Nephron progenitor cell (in vitro differentiated cells): ENCODE measurements around the gene LDHAL6A.

Source experiments
- DNase-seq: peaks from one replicate; pipeline ENCODE4 v3.0.0; 2021
- H3K27ac Mint-ChIP-seq: 2 replicates; pipeline ENCODE4 v1.8.0; 2021; ENCODE audit warnings: mild to moderate bottlenecking, moderate library complexity, mixed read lengths
- H3K27me3 Mint-ChIP-seq: 2 replicates; pipeline ENCODE4 v1.8.0; 2021; ENCODE audit warnings: mild to moderate bottlenecking, low read depth, mixed read lengths; ENCODE audit not compliant: poor library complexity
- H3K36me3 Mint-ChIP-seq: 2 replicates; pipeline ENCODE4 v1.8.0; 2021; ENCODE audit warnings: low read depth, mixed read lengths
- H3K4me1 Mint-ChIP-seq: 2 replicates; pipeline ENCODE4 v1.8.0; 2021; ENCODE audit warnings: mixed read lengths
- H3K4me3 Mint-ChIP-seq: 2 replicates; pipeline ENCODE4 v1.8.0; 2021; ENCODE audit warnings: mild to moderate bottlenecking, moderate library complexity, mixed read lengths
- H3K9me3 Mint-ChIP-seq: 2 replicates; pipeline ENCODE4 v1.8.0; 2021; ENCODE audit warnings: mild to moderate bottlenecking, moderate library complexity, mixed read lengths
- CTCF ChIP-seq: fragments of 200-600 bp; sonication (generic); IDR thresholded peaks from 2 replicates; pipeline ENCODE4 v1.5.0; 2021; ENCODE audit warnings: antibody characterized with exemption

The LDHAL6A gene

GRCh38 chr11:18524248-18524647, 68.6 kb downstream of the LDHAL6A start:
- Mint-ChIP-seq H3K9me3 (no peaks in the 10 kb centered on the region), H3K27me3 (no peaks in the 10 kb centered on the region), H3K4me1 (peaks cover 23% of the 10 kb centered on the region), H3K27ac (no peak overlapping the region), H3K4me3 (peak overlapping the region; percentile 36), H3K36me3 (peaks cover 20% of the 10 kb centered on the region)
- DNase-seq = no peak
- TF ChIP-seq CTCF = no peak

- no peaks in the 10 kb centered on the region for H3K27me3 Mint-ChIP-seq
- DNase-seq = no peak
- H3K4me3 Mint-ChIP-seq = peak overlapping the region; percentile 99
- H3K4me1 Mint-ChIP-seq = peaks cover 23% of the 10 kb centered on the region
- TF ChIP-seq CTCF = no peak
- peak overlapping the region; percentile 100 for H3K27ac Mint-ChIP-seq
- H3K9me3 Mint-ChIP-seq = no peaks in the 10 kb centered on the region
- peaks cover 20% of the 10 kb centered on the region for H3K36me3 Mint-ChIP-seq
Measured at GRCh38 chr11:18526130-18526520, 70.5 kb downstream of the LDHAL6A start.

DNA sequence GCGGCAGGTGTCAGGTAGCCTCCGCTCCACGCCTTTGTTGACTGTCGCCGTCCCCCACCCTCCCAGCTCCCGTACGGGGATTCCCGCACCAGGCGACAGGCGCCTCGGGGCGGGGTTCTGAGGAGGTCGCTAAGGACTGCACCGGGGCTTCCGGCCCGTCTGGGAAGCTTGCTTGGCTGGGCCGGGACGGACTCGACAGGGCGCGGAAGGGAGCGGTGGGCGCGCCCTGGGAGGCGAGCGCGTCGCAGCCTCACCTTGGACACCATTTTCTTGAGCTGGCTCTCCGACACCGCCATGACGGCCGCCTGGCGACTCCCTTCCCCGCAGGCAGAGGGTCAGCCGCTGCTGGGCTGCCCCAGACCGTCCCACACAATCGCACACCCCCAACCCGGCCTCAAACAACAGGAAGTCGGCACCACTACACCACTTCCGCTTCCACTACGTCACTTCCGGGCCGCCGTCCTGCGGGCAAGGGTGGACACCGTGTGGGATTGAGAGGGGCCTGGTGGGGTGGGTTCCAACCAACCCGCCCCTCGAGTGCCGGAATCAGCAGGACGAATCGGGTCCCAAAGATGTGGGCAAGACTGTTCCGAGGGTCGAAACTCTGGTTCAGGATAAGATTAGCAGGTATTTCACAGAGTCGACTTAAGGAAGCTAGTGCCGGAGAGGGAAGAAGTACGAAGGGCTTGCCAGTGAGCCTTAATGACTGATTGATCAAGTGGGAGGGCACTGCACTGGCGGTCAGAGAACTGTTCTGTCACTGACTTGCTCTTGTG, 71.1 kb downstream of the LDHAL6A start, which contains the start of gene TSG101:
Gene TSG101 (minus strand): TSS at position 422 of the 776 bp plus-strand sequence. CDS start 126 bp downstream, at position 296.
- peak within 1 kb of the TSS; percentile 99 for H3K4me3 Mint-ChIP-seq
- H3K27ac Mint-ChIP-seq = peak within 1 kb of the TSS; percentile 100
- no peaks in the 10 kb centered on the region for H3K9me3 Mint-ChIP-seq
- TF ChIP-seq CTCF = no peak
- no peaks in the 10 kb centered on the region for H3K27me3 Mint-ChIP-seq
- peaks cover 20% of the 10 kb centered on the region for H3K36me3 Mint-ChIP-seq
- H3K4me1 Mint-ChIP-seq = peaks cover 23% of the 10 kb centered on the region
- peak; percentile 96 for DNase-seq

DNA sequence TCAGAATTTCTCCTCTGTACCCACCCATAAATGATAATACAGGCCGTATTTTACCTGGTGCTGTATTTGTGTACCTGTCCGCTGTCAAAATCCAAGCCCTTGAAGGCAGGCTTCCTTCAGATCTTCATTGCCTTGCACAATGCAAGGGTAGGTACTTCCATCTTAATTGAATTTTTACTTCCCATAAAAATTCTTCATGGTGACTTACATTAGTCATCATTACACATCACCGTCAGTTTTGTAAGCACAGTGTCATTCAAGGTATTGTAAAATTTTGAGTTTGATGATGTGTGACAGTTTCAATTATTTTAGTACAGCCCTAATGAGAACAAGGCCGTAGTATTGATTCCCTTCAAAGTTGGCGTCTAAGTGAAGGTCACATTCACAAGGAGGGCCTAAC, 71.9 kb downstream of the LDHAL6A start:
- DNase-seq = no peak

More for the DNA sequence above, 71.9 kb downstream of the LDHAL6A start:
- Mint-ChIP-seq H3K36me3 (peaks cover 12% of the 10 kb centered on the region), H3K27me3 (no peaks in the 10 kb centered on the region), H3K27ac (peak overlapping the region; percentile 100), H3K4me3 (peak overlapping the region; percentile 99), H3K9me3 (no peaks in the 10 kb centered on the region), H3K4me1 (peaks cover 23% of the 10 kb centered on the region)
- no peak for TF ChIP-seq CTCF
